ENCODE results near the gene PLCD1. TPM values are rescaled to one million over a fixed set of nuclear protein-coding genes. Genes with fewer than 3 reads are reported as not detected.

The PLCD1 gene
- total RNA-seq, 1 donor from 2014 or later, result 6.9 TPM

DNA sequence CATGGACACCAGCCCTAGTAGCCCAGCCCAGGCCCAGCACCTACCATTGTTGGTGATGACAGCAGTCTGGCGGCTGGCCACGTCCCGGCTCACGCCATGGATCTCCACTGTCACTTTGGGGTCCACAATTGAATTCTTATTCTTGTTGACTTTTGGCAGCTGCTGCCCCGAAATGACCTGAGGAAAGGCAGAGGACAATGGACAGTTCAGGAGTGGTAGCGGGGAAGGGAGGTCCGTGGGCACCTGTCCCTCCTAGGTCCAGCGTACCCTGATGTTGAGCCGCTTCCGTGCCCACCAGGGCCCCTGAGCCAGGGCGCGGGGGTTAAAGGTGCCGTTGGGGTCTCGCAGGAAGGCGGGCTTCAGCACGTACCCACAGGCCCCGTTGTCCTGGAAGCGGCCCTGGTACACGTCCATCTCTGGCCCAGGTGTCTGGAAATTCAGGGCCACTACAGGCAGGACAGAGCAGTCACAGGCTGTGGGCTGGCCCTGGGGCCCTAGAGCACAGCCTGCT, 21.2 kb downstream of the PLCD1 start:
- intact Hi-C loops (cut with micrococcal nuclease), result no loop called here
- Mint-ChIP-seq H3K36me3 (ENCODE audit: low read depth) (peaks cover 18% of the 10 kb centered on the region), H3K4me3 (ENCODE audit: low read depth) (no peak overlapping the region), H3K27me3 (ENCODE audit: low read depth) (no peaks in the 10 kb centered on the region), H3K9me3 (no peaks in the 10 kb centered on the region), H3K27ac (no peak overlapping the region), H3K4me1 (ENCODE audit: low read depth) (peaks cover 8% of the 10 kb centered on the region)
- no peak for DNase-seq (ENCODE audit: low spot score)

- Mint-ChIP-seq H3K36me3 (ENCODE audit: low read depth) (peaks cover 21% of the 10 kb centered on the region), H3K4me3 (ENCODE audit: low read depth) (no peak overlapping the region), H3K27me3 (ENCODE audit: low read depth) (no peaks in the 10 kb centered on the region), H3K9me3 (no peaks in the 10 kb centered on the region), H3K4me1 (ENCODE audit: low read depth) (peaks cover 11% of the 10 kb centered on the region), H3K27ac (no peak overlapping the region)
- DNase-seq (ENCODE audit: low spot score), result no peak
- intact Hi-C loops (cut with micrococcal nuclease), result no loop called here
Observed at GRCh38 chr3:38007754-38008090, 21.7 kb downstream of the PLCD1 start.

DNA sequence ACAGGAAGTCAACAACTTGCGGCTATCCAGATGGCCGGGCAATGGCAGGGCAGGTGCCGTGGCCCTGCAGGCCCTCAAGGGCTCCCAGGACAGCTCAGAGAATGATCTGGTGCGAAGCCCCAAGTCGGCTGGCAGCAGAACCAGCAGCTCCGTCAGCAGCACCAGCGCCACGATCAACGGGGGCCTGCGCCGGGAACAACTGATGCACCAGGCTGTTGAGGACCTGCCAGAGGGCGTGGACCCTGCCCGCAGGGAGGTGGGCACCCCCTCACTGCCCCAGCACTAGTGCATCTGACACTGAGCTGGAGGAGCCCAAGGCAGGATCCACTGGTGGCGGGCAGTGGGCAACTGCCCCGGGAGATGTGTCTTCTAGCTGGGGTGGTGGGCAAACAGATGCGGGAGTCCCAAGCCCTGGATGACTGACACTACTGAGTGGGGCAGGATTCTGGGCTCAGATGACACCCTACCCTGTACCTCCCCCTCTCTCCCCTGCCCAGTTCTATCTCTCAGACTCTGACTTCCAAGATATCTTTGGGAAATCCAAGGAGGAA, 22.9 kb downstream of the PLCD1 start:
- no peak overlapping the region for H3K27ac Mint-ChIP-seq
- intact Hi-C loops (cut with micrococcal nuclease), result no loop called here

GRCh38 chr3:38006031-38006430, 23.4 kb downstream of the PLCD1 start:
- DNase-seq (ENCODE audit: low spot score), result no peak
- Mint-ChIP-seq H3K4me1 (ENCODE audit: low read depth) (peaks cover 11% of the 10 kb centered on the region), H3K36me3 (ENCODE audit: low read depth) (peaks cover 24% of the 10 kb centered on the region), H3K4me3 (ENCODE audit: low read depth) (no peak overlapping the region), H3K9me3 (no peaks in the 10 kb centered on the region), H3K27ac (no peak overlapping the region), H3K27me3 (ENCODE audit: low read depth) (no peaks in the 10 kb centered on the region)
- intact Hi-C loops (cut with micrococcal nuclease), result no loop called here

More for the DNA sequence above, 22.9 kb downstream of the PLCD1 start:
- Mint-ChIP-seq H3K27me3 (ENCODE audit: low read depth) (no peaks in the 10 kb centered on the region), H3K4me3 (ENCODE audit: low read depth) (no peak overlapping the region), H3K9me3 (no peaks in the 10 kb centered on the region), H3K36me3 (ENCODE audit: low read depth) (peaks cover 24% of the 10 kb centered on the region), H3K4me1 (ENCODE audit: low read depth) (peaks cover 11% of the 10 kb centered on the region)
- no peak for DNase-seq (ENCODE audit: low spot score)

DNA sequence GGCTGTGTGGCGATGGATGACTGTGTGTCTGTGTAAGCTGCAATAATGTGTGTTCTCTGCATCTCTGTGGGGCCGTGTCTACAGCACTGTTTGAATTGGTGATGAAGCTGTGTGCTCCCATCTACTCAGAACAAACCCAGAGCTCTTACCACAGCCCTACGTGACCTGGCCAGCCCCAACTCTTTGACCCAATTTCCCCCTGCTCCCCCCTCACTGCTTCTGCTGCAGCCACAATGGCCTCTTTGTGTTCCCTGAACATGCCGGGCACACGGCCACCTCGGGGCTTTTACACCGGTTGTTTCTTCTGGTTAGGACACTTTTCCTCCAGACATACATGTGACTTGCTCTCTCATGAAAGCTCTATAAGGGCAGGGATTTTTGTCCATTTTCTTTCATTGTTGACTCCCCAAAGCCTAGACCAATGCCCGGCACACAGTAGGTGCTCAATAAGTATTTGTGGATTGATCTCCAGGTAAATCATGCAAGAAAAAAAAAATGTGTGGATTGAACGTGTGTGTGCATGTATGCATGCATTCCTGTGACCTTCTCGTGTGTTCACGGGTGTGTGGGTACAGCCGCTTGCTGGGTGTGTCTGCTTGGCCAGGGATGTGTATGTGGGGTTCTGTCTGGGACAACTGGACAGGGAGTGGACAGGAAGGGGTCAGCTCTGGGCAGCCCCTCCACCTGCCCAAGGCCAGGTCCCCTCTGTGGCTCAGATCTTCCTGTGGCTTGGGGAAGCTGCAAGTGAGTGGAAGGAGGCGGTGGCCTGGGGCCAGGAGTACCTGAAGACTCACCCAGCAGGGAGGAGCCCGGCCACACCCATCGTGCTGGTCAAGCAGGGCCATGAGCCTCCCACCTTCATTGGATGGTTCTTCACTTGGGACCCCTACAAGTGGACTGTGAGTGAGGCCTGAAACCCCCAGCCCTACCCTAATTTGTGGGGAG, 24.1 kb downstream of the PLCD1 start:
- intact Hi-C loops (cut with micrococcal nuclease), result no loop called here
- no peak overlapping the region for H3K27ac Mint-ChIP-seq

DNA sequence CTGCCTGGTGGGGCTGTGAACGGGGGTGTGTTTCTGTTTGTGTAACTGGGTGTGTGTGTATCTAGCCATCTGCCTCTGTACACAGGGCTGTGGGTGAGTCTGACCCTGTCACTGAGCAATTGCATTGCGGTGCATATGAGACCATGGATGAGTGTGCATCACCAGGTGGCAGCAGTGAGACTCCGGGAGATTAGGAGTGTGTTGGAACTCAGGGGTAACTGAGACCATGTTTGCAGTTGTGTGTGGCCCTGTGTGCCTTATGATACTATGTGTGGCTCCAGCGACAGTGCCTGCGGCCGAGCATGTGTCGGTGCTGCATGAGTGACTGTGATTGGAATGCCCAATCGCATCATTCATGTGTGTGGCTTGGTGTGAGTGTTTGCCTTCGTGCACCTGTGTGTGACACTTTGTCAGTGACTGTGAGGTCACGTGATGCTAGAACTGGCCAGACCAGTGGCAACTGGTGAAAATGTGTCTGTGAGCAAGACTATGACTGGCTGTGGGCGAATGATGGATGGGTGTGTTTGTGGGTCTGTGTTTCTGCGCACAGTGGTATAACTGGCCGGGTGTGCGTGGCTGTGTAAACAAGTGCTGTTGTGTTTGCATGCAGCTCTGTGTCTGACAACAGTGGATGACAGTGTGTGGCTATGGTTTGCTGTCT, 24.9 kb downstream of the PLCD1 start:
- no peak for DNase-seq (ENCODE audit: low spot score)
- Mint-ChIP-seq H3K36me3 (ENCODE audit: low read depth) (peaks cover 34% of the 10 kb centered on the region), H3K9me3 (no peaks in the 10 kb centered on the region), H3K4me3 (ENCODE audit: low read depth) (no peak overlapping the region), H3K27ac (peak overlapping the region; percentile 14), H3K27me3 (ENCODE audit: low read depth) (no peaks in the 10 kb centered on the region), H3K4me1 (ENCODE audit: low read depth) (peaks cover 11% of the 10 kb centered on the region)
- intact Hi-C loops (cut with micrococcal nuclease), result no loop called here

More for the DNA sequence above, 24.1 kb downstream of the PLCD1 start:
- Mint-ChIP-seq H3K36me3 (ENCODE audit: low read depth) (peaks cover 25% of the 10 kb centered on the region), H3K4me3 (ENCODE audit: low read depth) (no peak overlapping the region), H3K4me1 (ENCODE audit: low read depth) (peaks cover 11% of the 10 kb centered on the region), H3K27me3 (ENCODE audit: low read depth) (no peaks in the 10 kb centered on the region), H3K9me3 (no peaks in the 10 kb centered on the region)
- DNase-seq (ENCODE audit: low spot score), result no peak

DNA sequence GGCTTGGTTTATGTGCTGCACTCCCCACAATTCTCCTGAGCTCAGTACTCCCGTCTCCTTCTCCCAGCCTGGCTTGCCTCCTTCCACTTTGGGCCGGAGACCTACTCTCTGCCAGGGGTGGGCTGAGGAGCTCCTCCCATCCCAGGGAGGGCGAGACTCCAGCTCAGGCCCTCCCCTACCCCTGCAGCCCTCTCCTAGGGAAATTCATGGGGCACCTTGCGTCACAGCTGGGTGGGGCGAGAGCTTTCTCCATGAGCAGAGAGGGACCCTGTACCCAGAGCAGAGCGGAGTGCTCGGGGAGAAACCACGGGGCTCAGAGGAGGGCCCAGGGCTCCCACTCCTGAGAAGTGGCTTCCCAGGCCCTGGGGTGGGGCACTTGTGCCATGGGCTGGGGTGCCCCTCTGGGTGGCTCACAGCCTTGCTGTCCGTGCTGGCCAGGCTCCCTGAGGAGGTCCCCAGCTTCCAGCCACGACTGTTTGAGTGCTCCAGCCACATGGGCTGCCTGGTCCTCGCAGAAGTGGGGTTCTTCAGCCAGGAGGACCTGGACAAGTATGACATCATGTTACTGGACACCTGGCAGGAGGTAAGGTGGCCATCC, 25.5 kb downstream of the PLCD1 start:
- Mint-ChIP-seq H3K4me1 (ENCODE audit: low read depth) (peaks cover 17% of the 10 kb centered on the region), H3K36me3 (ENCODE audit: low read depth) (peaks cover 34% of the 10 kb centered on the region), H3K9me3 (no peaks in the 10 kb centered on the region), H3K27me3 (ENCODE audit: low read depth) (no peaks in the 10 kb centered on the region), H3K27ac (no peak overlapping the region), H3K4me3 (ENCODE audit: low read depth) (no peak overlapping the region)
- no peak for DNase-seq (ENCODE audit: low spot score)
- intact Hi-C loops (cut with micrococcal nuclease), result no loop called here

DNA sequence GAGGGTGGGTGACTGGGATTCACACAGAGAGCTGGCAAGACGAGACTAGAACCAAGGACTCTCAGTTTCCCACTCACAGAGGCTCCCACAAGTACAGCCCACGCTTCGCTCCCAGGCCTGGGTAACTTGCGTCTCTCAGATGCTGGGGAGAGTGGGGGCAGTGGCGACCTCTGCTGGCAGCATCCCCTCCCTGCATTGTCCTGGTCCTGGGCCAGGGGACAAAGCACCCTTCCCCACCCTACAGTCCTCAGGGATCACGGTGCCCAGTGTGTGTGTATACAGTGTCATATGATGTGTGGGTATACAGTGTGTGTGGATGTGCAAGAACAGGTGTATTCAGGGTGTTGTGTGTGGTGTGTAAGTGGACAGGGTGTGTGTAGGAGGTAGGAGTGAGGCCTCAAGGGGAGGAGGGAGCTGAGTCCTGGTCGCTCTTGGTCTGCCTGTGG, 26.0 kb downstream of the PLCD1 start:
- Mint-ChIP-seq H3K27ac (peak overlapping the region; percentile 19), H3K4me3 (ENCODE audit: low read depth) (no peak overlapping the region), H3K9me3 (no peaks in the 10 kb centered on the region), H3K4me1 (ENCODE audit: low read depth) (peaks cover 21% of the 10 kb centered on the region), H3K27me3 (ENCODE audit: low read depth) (no peaks in the 10 kb centered on the region), H3K36me3 (ENCODE audit: low read depth) (peaks cover 33% of the 10 kb centered on the region)
- intact Hi-C loops (cut with micrococcal nuclease), result no loop called here
- peak; percentile 49 for DNase-seq (ENCODE audit: low spot score)

GRCh38 chr3:38002940-38003339, 26.5 kb downstream of the PLCD1 start:
- DNase-seq (ENCODE audit: low spot score), result no peak

GRCh38 chr3:38002291-38002876, 27.1 kb downstream of the PLCD1 start:
- Mint-ChIP-seq H3K27me3 (ENCODE audit: low read depth) (no peaks in the 10 kb centered on the region), H3K27ac (no peak overlapping the region), H3K4me3 (ENCODE audit: low read depth) (no peak overlapping the region), H3K9me3 (no peaks in the 10 kb centered on the region), H3K4me1 (ENCODE audit: low read depth) (peaks cover 23% of the 10 kb centered on the region), H3K36me3 (ENCODE audit: low read depth) (peaks cover 33% of the 10 kb centered on the region)
- intact Hi-C loops (cut with micrococcal nuclease), result no loop called here
- no peak for DNase-seq (ENCODE audit: low spot score)

More at GRCh38 chr3:38002940-38003339, 26.5 kb downstream of the PLCD1 start:
- Mint-ChIP-seq H3K27ac (no peak overlapping the region), H3K36me3 (ENCODE audit: low read depth) (peaks cover 33% of the 10 kb centered on the region), H3K4me3 (ENCODE audit: low read depth) (no peak overlapping the region), H3K4me1 (ENCODE audit: low read depth) (peaks cover 23% of the 10 kb centered on the region), H3K27me3 (ENCODE audit: low read depth) (no peaks in the 10 kb centered on the region), H3K9me3 (no peaks in the 10 kb centered on the region)
- intact Hi-C loops (cut with micrococcal nuclease), result no loop called here

- Mint-ChIP-seq H3K9me3 (no peaks in the 10 kb centered on the region), H3K27ac (no peak overlapping the region), H3K4me3 (ENCODE audit: low read depth) (no peak overlapping the region), H3K27me3 (ENCODE audit: low read depth) (no peaks in the 10 kb centered on the region), H3K4me1 (ENCODE audit: low read depth) (peaks cover 27% of the 10 kb centered on the region), H3K36me3 (ENCODE audit: low read depth) (peaks cover 41% of the 10 kb centered on the region)
- intact Hi-C loops (cut with micrococcal nuclease), result no loop called here
- DNase-seq (ENCODE audit: low spot score), result no peak
Observed at GRCh38 chr3:38001456-38002081, 27.9 kb downstream of the PLCD1 start.

GRCh38 chr3:38000965-38001455, 28.4 kb downstream of the PLCD1 start:
- H3K27ac Mint-ChIP-seq, result no peak overlapping the region

More at GRCh38 chr3:38000965-38001455, 28.4 kb downstream of the PLCD1 start:
- intact Hi-C loops (cut with micrococcal nuclease), result no loop called here
- peaks cover 46% of the 10 kb centered on the region for H3K36me3 Mint-ChIP-seq (ENCODE audit: low read depth)
- H3K4me3 Mint-ChIP-seq (ENCODE audit: low read depth), result no peak overlapping the region
- no peak for DNase-seq (ENCODE audit: low spot score)
- no peaks in the 10 kb centered on the region for H3K9me3 Mint-ChIP-seq
- peaks cover 33% of the 10 kb centered on the region for H3K4me1 Mint-ChIP-seq (ENCODE audit: low read depth)
- H3K27me3 Mint-ChIP-seq (ENCODE audit: low read depth), result no peaks in the 10 kb centered on the region
